Peyer's patch (tissue), 4 donors: ENCODE results near the gene MYOM3. TPM values are rescaled to one million over a fixed set of nuclear protein-coding genes. Genes with fewer than 3 reads are reported as not detected.

Experiments
- DNase-seq, 3 donors: peaks; one replicate each; pipeline ENCODE4 v3.0.0-alpha.2; 2017 to 2019
- H3K27ac ChIP-seq, 4 donors: fragments of 200-600 bp; sonication (generic); one replicate each; pipeline ENCODE4 v1.5.1; 2016 to 2019
- H3K27me3 ChIP-seq, 2 donors: fragments of 200-600 bp; sonication (generic); one replicate each; pipeline ENCODE4 v1.5.1; 2019
- H3K36me3 ChIP-seq, 3 donors: fragments of 200-600 bp; sonication (generic); one replicate each; pipeline ENCODE4 v1.5.1; 2016 to 2019
- H3K4me1 ChIP-seq, 4 donors: fragments of 200-600 bp; sonication (generic); one replicate each; pipeline ENCODE4 v1.5.1; 2016 to 2019
- H3K4me3 ChIP-seq, 4 donors: fragments of 200-600 bp; sonication (generic); 1 replicate in 3 of 4; 2 replicates in 1 of 4; pipeline ENCODE4 v1.5.1; 2016 to 2019; ENCODE audit warnings: mild to moderate bottlenecking in 1 of 4
- H3K9me3 ChIP-seq, 4 donors: fragments of 200-600 bp; sonication (generic); one replicate each; pipeline ENCODE4 v1.5.1; 2016 to 2019; ENCODE audit warnings: mild to moderate bottlenecking in 1 of 4
- CTCF ChIP-seq, 6 experiments: fragments of 450-650 bp in 4 of 6; fragments of 200-600 bp in 2 of 6; sonication (generic) in 1 of 6; IDR thresholded peaks; one replicate each; pipeline ENCODE4 v1.5.1; 2017 to 2019; ENCODE audit warnings: antibody characterized with exemption in 6 of 6, mild to moderate bottlenecking in 3 of 6, moderate library complexity in 1 of 6
- POLR2A ChIP-seq, 2 donors: fragments of 450-650 bp; IDR thresholded peaks; one replicate each; pipeline ENCODE4 v1.5.1; 2017; ENCODE audit warnings: antibody characterized with exemption in 2 of 2, mild to moderate bottlenecking in 2 of 2, moderate library complexity in 2 of 2
- total RNA-seq, 4 donors: library from RNA; depleted of rRNA; stranded (reverse); fragments of >200 nt; gene quantifications; one replicate each; pipeline ENCODE4 v1.1.0, GENCODE V29; 2016

The MYOM3 gene
- total RNA-seq, 4 donors from 2014 or later: 10.7 to 40.8 (median 24.7) TPM

DNA sequence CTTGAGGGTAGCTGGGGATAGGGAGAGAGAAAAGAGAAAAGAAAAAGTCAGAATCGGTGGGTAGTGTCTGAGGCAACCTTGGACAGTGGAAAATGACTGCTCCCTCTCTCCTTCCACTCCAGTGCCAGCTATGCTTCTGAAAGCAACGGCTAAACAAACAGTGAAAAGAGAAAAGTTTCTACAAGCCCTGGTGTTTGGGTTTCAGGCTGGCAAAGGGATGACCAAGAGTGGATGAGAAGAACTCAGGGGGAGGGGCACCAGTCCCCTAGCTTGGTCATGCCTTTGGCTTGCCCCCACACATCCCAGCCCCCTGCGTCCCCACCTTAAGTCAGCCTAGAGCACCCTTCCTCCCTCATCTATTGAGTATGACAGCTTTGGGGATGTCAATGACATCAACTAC lies 22.4 kb upstream of the MYOM3 start:
- Histone ChIP-seq H3K4me1 (no peaks in the 10 kb centered on the region), H3K27me3 (no peaks in the 10 kb centered on the region), H3K36me3 (peaks cover 0 to 50% (median 0%) of the 10 kb centered on the region in 3 donors), H3K4me3 (no peak overlapping the region), H3K27ac (no peak overlapping the region), H3K9me3 (no peaks in the 10 kb centered on the region)
- TF ChIP-seq CTCF (IDR thresholded peaks at IDR 0.05): no peak
- no peak for TF ChIP-seq POLR2A (IDR thresholded peaks at IDR 0.05)
- DNase-seq: no peak

- no peak for DNase-seq
- Histone ChIP-seq H3K36me3 (peaks cover 0 to 50% (median 0%) of the 10 kb centered on the region in 3 donors), H3K4me3 (no peak overlapping the region), H3K27me3 (no peaks in the 10 kb centered on the region), H3K9me3 (no peaks in the 10 kb centered on the region), H3K4me1 (no peaks in the 10 kb centered on the region), H3K27ac (no peak overlapping the region)
- TF ChIP-seq CTCF (IDR thresholded peaks at IDR 0.05) (no peak), POLR2A (IDR thresholded peaks at IDR 0.05) (no peak)
These were observed 21.9 kb upstream of the MYOM3 start for GRCh38 chr1:24133819-24134218.

- TF ChIP-seq POLR2A (IDR thresholded peaks at IDR 0.05): no peak
- no peak for TF ChIP-seq CTCF (IDR thresholded peaks at IDR 0.05)
- Histone ChIP-seq H3K9me3 (no peaks in the 10 kb centered on the region), H3K27me3 (no peaks in the 10 kb centered on the region), H3K27ac (no peak overlapping the region), H3K4me1 (no peaks in the 10 kb centered on the region), H3K36me3 (peaks cover 0 to 51% (median 0%) of the 10 kb centered on the region in 3 donors), H3K4me3 (no peak overlapping the region)
- no peak for DNase-seq
These were observed 18.4 kb upstream of the MYOM3 start for GRCh38 chr1:24130385-24130784.

DNA sequence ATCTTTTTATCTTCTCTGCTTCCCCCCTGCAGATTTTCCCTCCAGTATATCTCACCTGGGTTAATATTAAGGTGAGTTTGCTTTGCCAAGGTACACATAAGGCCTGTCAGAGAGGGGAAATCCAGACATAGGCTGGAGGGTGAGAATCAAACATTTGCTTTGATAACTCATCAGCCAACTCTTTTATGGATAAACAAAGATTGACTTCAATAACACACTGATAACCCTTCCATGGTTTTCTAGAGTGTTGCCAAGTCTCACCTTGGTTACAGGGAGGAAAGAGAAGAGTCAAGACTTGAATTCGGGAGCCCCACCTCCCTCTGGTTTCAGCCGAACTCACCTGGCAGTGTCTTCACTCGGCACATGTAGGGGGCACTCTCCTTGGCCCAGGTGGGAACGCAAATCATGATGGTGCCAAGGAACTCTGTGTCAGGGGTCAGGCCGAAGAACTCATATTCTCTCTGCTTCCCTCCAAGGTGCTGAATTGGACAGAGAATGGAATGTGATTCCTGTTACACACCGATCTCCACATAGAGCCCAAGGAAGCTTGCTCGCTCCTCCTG lies 15.9 kb upstream of the MYOM3 start:
- DNase-seq: no peak
- H3K36me3 ChIP-seq: peaks cover 0 to 35% (median 0%) of the 10 kb centered on the region in 3 donors
- no peak for TF ChIP-seq CTCF (IDR thresholded peaks at IDR 0.05)
- no peak for TF ChIP-seq POLR2A (IDR thresholded peaks at IDR 0.05)
- no peaks in the 10 kb centered on the region for H3K27me3 ChIP-seq
- H3K9me3 ChIP-seq: no peaks in the 10 kb centered on the region
- no peaks in the 10 kb centered on the region for H3K4me1 ChIP-seq
- H3K4me3 ChIP-seq: no peak overlapping the region
- peak overlapping the region in 1 of 4 donors; percentile 27 for H3K27ac ChIP-seq

DNA sequence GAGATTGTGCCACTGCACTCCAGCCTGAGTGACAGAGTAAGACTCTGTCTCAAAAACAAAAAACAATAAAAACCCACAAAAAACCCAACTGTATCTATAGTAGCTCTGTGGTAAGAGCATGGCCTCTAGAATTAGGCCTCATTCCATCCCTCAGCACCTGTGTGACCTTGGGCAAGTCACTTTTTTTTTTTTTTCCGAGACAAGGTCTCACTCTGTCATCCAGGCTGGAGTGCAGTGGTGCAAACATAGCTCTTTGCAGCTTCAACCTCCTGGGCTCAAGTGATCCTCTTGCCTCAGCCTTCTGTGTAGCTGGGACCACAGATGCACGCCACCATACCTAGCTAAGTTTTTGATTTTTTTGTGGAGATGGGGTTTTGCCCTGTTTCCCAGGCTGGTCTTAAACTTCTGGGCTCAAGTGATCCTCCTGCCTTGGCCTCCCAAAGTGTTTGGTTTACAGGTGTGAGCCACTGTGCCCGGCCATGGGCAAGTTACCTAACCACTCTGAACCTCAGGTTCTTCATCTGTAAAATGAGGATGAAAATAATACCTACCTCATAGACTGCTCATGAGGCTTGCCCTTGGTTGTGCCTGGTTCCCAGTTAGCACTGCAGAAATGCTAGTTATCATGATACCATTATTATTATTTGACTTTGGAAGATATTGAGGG lies 15.3 kb upstream of the MYOM3 start:
- H3K4me3 ChIP-seq: no peak overlapping the region
- no peaks in the 10 kb centered on the region for H3K27me3 ChIP-seq
- H3K4me1 ChIP-seq: peaks cover 0 to 2% (median 0%) of the 10 kb centered on the region in 4 donors
- TF ChIP-seq POLR2A (IDR thresholded peaks at IDR 0.05) (no peak), CTCF (IDR thresholded peaks at IDR 0.05) (no peak)
- no peak overlapping the region for H3K27ac ChIP-seq
- DNase-seq: no peak
- no peaks in the 10 kb centered on the region for H3K9me3 ChIP-seq
- peaks cover 0 to 31% (median 0%) of the 10 kb centered on the region in 3 donors for H3K36me3 ChIP-seq
